B cell (primary cell): ENCODE results near the gene GPR156. TPM values are rescaled to one million over a fixed set of nuclear protein-coding genes. Genes with fewer than 3 reads are reported as not detected.

Experiments used
- ATAC-seq: fragments of 200-7000 bp; cut with Tn5 transposase; one replicate; pipeline ENCODE4 v1.10.0; 2021; ENCODE audit warnings: low read depth, mild to moderate bottlenecking, moderate number of reproducible peaks, moderate library complexity
- CTCF ChIA-PET: fragments of 350-600 bp; sonication (Branson Sonifier 250); formaldehyde crosslinking; loops from one replicate; lab custom pipeline; 2021; ENCODE audit warnings: antibody characterized with exemption, inconsistent platforms; lab: Charles Lee
- POLR2A ChIA-PET: fragments of 350-600 bp; sonication (Branson Sonifier 250); formaldehyde crosslinking; loops from one replicate; lab custom pipeline; 2021; ENCODE audit warnings: antibody characterized with exemption; lab: Charles Lee
- DNase-seq: peaks from one replicate; pipeline ENCODE4 v3.0.0; 2013
- H2AFZ ChIP-seq: 2 replicates; pipeline ENCODE4 v1.6.1; 2012; ENCODE audit warnings: mild to moderate bottlenecking, low read depth, low read length; ENCODE audit not compliant: insufficient read depth, poor library complexity, severe bottlenecking
- H3K27ac ChIP-seq, 2 donors: 1 replicate in 1 of 2; 2 replicates in 1 of 2; pipeline ENCODE4 v1.5.1; 2012 to 2013; ENCODE audit warnings: low read length in 2 of 2, mild to moderate bottlenecking in 2 of 2, moderate library complexity in 1 of 2
- H3K27me3 ChIP-seq, 4 experiments: fragments of 200-600 bp in 1 of 4; sonication (generic) in 1 of 4; replicated peaks in 1 of 4; 1 replicate in 2 of 4; 2 replicates in 2 of 4; pipeline versions ENCODE4 v1.6.1 to v1.7.0; 2013 to 2016; ENCODE audit warnings: low read length in 3 of 4, mild to moderate bottlenecking in 2 of 4, mixed read lengths in 1 of 4, moderate library complexity in 1 of 4; ENCODE audit not compliant: insufficient read depth in 4 of 4, control insufficient read depth in 3 of 4; ENCODE audit errors: control extremely low read depth in 1 of 4
- H3K36me3 ChIP-seq, 2 experiments: replicated peaks in 1 of 2; 1 replicate in 1 of 2; 2 replicates in 1 of 2; pipeline versions ENCODE4 v1.6.1 to v1.7.1; 2013; ENCODE audit warnings: low read length in 1 of 2; ENCODE audit not compliant: insufficient read depth in 2 of 2, control insufficient read depth in 1 of 2; ENCODE audit errors: control extremely low read depth in 1 of 2, extremely low read depth in 1 of 2
- H3K4me1 ChIP-seq, 2 donors: fragments of 200-600 bp in 1 of 2; sonication (generic) in 1 of 2; 1 replicate in 1 of 2; 2 replicates in 1 of 2; pipeline versions ENCODE4 v1.5.1 to v1.6.1; 2013 to 2017; ENCODE audit warnings: low read length in 2 of 2; ENCODE audit not compliant: control insufficient read depth in 2 of 2, insufficient read depth in 2 of 2
- H3K4me2 ChIP-seq: replicated peaks from 2 replicates; pipeline ENCODE3; 2012; ENCODE audit warnings: mild to moderate bottlenecking, low read depth, low read length; ENCODE audit not compliant: poor library complexity, severe bottlenecking
- H3K4me3 ChIP-seq, 5 experiments: fragments of 200-600 bp in 1 of 5; sonication (generic) in 1 of 5; 1 replicate in 3 of 5; 2 replicates in 2 of 5; pipeline versions ENCODE4 v1.5.1 to v1.7.0; 2011 to 2016; ENCODE audit warnings: low read length in 4 of 5, mild to moderate bottlenecking in 4 of 5, low read depth in 2 of 5, control low read depth in 1 of 5, moderate library complexity in 1 of 5; ENCODE audit not compliant: insufficient read depth in 1 of 5; ENCODE audit errors: control extremely low read depth in 1 of 5, extremely low read depth in 1 of 5
- H3K79me2 ChIP-seq: fragments of 200-600 bp; sonication (generic); one replicate; pipeline ENCODE4 v1.6.0; 2016; ENCODE audit warnings: low read length; ENCODE audit not compliant: control insufficient read depth, insufficient read depth
- H3K9ac ChIP-seq: fragments of 200-600 bp; sonication (generic); 2 replicates; pipeline ENCODE4 v1.6.1; 2017; ENCODE audit warnings: mild to moderate bottlenecking, low read length, moderate library complexity
- H3K9me3 ChIP-seq, 3 donors: one replicate each; pipeline versions ENCODE4 v1.6.1 to v1.7.1; 2013; ENCODE audit warnings: low read length in 2 of 3; ENCODE audit not compliant: control insufficient read depth in 2 of 3, insufficient read depth in 1 of 3; ENCODE audit errors: control extremely low read depth in 1 of 3
- H4K20me1 ChIP-seq: 2 replicates; pipeline ENCODE4 v1.6.0; 2012; ENCODE audit warnings: mild to moderate bottlenecking, low read length; ENCODE audit not compliant: insufficient read depth, control insufficient read depth, poor library complexity, severe bottlenecking
- H3K27ac Mint-ChIP-seq: one replicate; pipeline ENCODE4 v1.8.0; 2021; ENCODE audit warnings: mixed read lengths
- H3K27me3 Mint-ChIP-seq: one replicate; pipeline ENCODE4 v1.8.0; 2021; ENCODE audit warnings: mixed read lengths
- H3K4me1 Mint-ChIP-seq: one replicate; pipeline ENCODE4 v1.8.0; 2021; ENCODE audit warnings: mixed read lengths
- H3K4me3 Mint-ChIP-seq: one replicate; pipeline ENCODE4 v1.8.0; 2021; ENCODE audit warnings: mixed read lengths
- H3K9me3 Mint-ChIP-seq: one replicate; pipeline ENCODE4 v1.8.0; 2022; ENCODE audit warnings: mixed read lengths; ENCODE audit not compliant: insufficient read depth
- EZH2 ChIP-seq: IDR thresholded peaks from 2 replicates; pipeline ENCODE4 v1.6.1; 2012; ENCODE audit warnings: borderline replicate concordance, low read depth, mild to moderate bottlenecking, moderate library complexity, low read length; ENCODE audit not compliant: insufficient read depth, poor library complexity, severe bottlenecking
- WGBS: methylation state at CpG from one replicate; pipeline ENCODE4 v1.1.5; 2013; ENCODE audit warnings: missing lambda C conversion rate; ENCODE audit not compliant: insufficient coverage; 5-methylcytosine and 5-hydroxymethylcytosine counted together
- intact Hi-C: fragments of 100-400 bp; cut with micrococcal nuclease; formaldehyde crosslinking; loops from one replicate; pipeline ENCODE4 v1.10.0; 2022
- polyA plus RNA-seq: library from polyadenylated mRNA; depleted of rRNA; stranded (reverse); fragments of >200 nt; gene quantifications from 2 replicates; pipeline ENCODE4 v1.2.3, GENCODE V29; 2012
- total RNA-seq, 2 donors: library from RNA; stranded (reverse); fragments of 120-200 nt in 1 of 2; gene quantifications; 1 replicate in 1 of 2; 2 replicates in 1 of 2; pipeline versions ENCODE4 v1.2.3 to v1.2.4, GENCODE V29; 2013 to 2022
- TF ChIP-seq, protein P1 (sequence below): fragments of 200-600 bp; IDR thresholded peaks from one replicate; pipeline ENCODE4 v1.8.0; 2022; ENCODE audit warnings: antibody characterized with exemption, mild to moderate bottlenecking

Gene GPR156
- total and polyA plus RNA-seq, 2 donors (not counting 1 experiment from before 2014, with no cell fraction given), result 0.03 to 0.20 TPM

DNA sequence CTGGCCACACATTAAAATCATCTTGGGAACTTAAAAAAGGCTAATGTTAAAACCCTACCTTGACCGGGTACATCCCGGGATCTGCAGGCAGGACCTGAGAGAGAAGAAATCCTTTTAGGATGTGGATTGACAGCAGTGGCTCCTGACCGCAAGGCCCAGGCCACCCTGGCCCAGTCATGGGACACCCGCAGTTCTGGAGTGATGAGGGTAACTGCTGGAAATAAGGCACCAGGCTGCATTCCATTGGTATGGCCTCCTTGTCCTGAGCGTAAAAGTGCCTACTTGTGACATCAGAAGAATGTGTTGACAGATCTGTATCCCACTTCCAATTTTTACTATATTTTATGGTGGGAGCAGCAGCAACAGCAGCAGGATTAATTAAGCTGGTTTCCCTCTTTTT lies 127.3 kb downstream of the GPR156 start:
- intact Hi-C loops, result no loop called here
- peaks cover 4 to 26% (median 18%) of the 10 kb centered on the region in 3 donors for H3K9me3 ChIP-seq
- peaks cover 0 to 5% of the 10 kb centered on the region in 2 donors for H3K4me1 ChIP-seq
- H4K20me1 ChIP-seq, result no peaks in the 10 kb centered on the region
- no peaks in the 10 kb centered on the region for H3K79me2 ChIP-seq
- ChIA-PET CTCF (no interaction called here), POLR2A (no interaction called here)
- H3K9ac ChIP-seq, result no peak overlapping the region
- TF ChIP-seq, protein P1, sequence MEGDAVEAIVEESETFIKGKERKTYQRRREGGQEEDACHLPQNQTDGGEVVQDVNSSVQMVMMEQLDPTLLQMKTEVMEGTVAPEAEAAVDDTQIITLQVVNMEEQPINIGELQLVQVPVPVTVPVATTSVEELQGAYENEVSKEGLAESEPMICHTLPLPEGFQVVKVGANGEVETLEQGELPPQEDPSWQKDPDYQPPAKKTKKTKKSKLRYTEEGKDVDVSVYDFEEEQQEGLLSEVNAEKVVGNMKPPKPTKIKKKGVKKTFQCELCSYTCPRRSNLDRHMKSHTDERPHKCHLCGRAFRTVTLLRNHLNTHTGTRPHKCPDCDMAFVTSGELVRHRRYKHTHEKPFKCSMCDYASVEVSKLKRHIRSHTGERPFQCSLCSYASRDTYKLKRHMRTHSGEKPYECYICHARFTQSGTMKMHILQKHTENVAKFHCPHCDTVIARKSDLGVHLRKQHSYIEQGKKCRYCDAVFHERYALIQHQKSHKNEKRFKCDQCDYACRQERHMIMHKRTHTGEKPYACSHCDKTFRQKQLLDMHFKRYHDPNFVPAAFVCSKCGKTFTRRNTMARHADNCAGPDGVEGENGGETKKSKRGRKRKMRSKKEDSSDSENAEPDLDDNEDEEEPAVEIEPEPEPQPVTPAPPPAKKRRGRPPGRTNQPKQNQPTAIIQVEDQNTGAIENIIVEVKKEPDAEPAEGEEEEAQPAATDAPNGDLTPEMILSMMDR, result no peak
- no peak for TF ChIP-seq EZH2
- H3K36me3 ChIP-seq, result no peaks in the 10 kb centered on the region
- peaks cover 3% of the 10 kb centered on the region for H3K27me3 Mint-ChIP-seq
- no peak overlapping the region for H3K4me3 ChIP-seq
- WGBS, result 93% methylated on average over 4 of the region's 5 CpGs
- no peak overlapping the region for H2AFZ ChIP-seq
- no peak for DNase-seq
- no peak for ATAC-seq
- no peak overlapping the region for H3K4me3 Mint-ChIP-seq
- no peak overlapping the region for H3K4me2 ChIP-seq
- peaks cover 10% of the 10 kb centered on the region for H3K9me3 Mint-ChIP-seq
- H3K4me1 Mint-ChIP-seq, result peaks cover 5% of the 10 kb centered on the region
- H3K27ac Mint-ChIP-seq, result no peak overlapping the region
- H3K27me3 ChIP-seq, result peaks cover 0 to 3% (median 0%) of the 10 kb centered on the region in 4 experiments
- no peak overlapping the region for H3K27ac ChIP-seq

DNA sequence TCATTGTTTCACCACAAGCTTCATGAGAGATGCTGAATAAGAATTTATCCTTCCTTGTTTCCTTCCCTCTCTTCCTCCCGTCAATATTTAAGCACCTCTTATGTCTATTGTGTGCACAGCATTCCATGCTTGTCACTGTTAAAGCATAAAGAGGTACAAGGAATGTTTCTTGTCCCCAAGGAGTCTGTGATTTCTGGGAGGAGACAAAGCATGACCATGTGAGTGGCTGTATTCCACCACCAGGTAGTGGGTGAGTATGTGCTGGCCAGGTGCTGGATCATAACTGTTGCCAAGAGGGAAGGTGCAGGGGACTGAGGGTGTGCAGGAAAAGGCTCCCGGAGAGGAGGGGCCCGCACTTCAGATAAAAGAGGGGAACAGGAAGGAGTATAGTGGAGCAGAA lies 127.9 kb downstream of the GPR156 start:
- ChIA-PET POLR2A (no interaction called here), CTCF (no interaction called here)
- Mint-ChIP-seq H3K27me3 (peaks cover 3% of the 10 kb centered on the region), H3K27ac (no peak overlapping the region), H3K4me1 (peaks cover 5% of the 10 kb centered on the region), H3K4me3 (no peak overlapping the region), H3K9me3 (peaks cover 10% of the 10 kb centered on the region)
- Histone ChIP-seq H3K4me2 (no peak overlapping the region), H3K4me1 (peaks cover 0 to 5% of the 10 kb centered on the region in 2 donors), H2AFZ (no peak overlapping the region), H3K4me3 (no peak overlapping the region), H3K27ac (no peak overlapping the region), H3K36me3 (no peaks in the 10 kb centered on the region), H3K79me2 (no peaks in the 10 kb centered on the region), H3K9ac (no peak overlapping the region), H4K20me1 (no peaks in the 10 kb centered on the region), H3K27me3 (peaks cover 0 to 3% (median 0%) of the 10 kb centered on the region in 4 experiments), H3K9me3 (peaks cover 4 to 24% (median 18%) of the 10 kb centered on the region in 3 donors)
- WGBS, result 96% methylated on average over 2 of the region's 3 CpGs
- intact Hi-C loops, result no loop called here
- no peak for ATAC-seq
- TF ChIP-seq, protein P1, result no peak
- no peak for TF ChIP-seq EZH2
- no peak for DNase-seq
